ENCODE measurements around the gene MLIP. TPM values are rescaled to one million over a fixed set of nuclear protein-coding genes. Genes with fewer than 3 reads are reported as not detected.

Gene MLIP
- total RNA-seq, 1 experiment from 2014 or later = 0.59 TPM

- H2AFZ ChIP-seq (ENCODE audit: low read depth, low read length, poor library complexity, severe bottlenecking) = no peak overlapping the region
- no peaks in the 10 kb centered on the region for H3K79me2 ChIP-seq (ENCODE audit: insufficient read depth, low read length)
- H3K4me1 ChIP-seq (ENCODE audit: control insufficient read depth in 1 of 2, insufficient read depth in 2 of 2, low read length in 2 of 2) = no peaks in the 10 kb centered on the region; a peak in 1 of 4 replicates
- ATAC-seq (no peak), DNase-seq (ENCODE audit: low read depth, low spot score) (no peak)
- H3K4me2 ChIP-seq (ENCODE audit: low read length) = no peak overlapping the region
- H3K27ac ChIP-seq (ENCODE audit: low read depth, low read length) = no peak overlapping the region
- ChIA-PET RAD21 (ENCODE audit: low non-redundant PET in 1 of 2, low total read pairs in 2 of 2, uncharacterized antibody in 2 of 2, unreplicated experiment in 2 of 2) (no interaction called here), CTCF (no interaction called here), POLR2A (no interaction called here)
- H3K9ac ChIP-seq (ENCODE audit: low read length) = no peak overlapping the region
- no peaks in the 10 kb centered on the region for H3K9me2 ChIP-seq (ENCODE audit: insufficient read depth)
- no peaks in the 10 kb centered on the region for H3K36me3 ChIP-seq (ENCODE audit: control insufficient read depth in 1 of 2, insufficient read depth in 2 of 2, low read length in 2 of 2)
- BruUV-seq (replicated peaks) = no TSS peak
- intact Hi-C loops (cut with micrococcal nuclease) = no loop called here
- H3K27me3 ChIP-seq (ENCODE audit: insufficient read depth, low read length) = no peaks in the 10 kb centered on the region
- TF ChIP-seq CEBPB (IDR thresholded peaks at IDR 0.05; ENCODE audit: low read depth) (peak; percentile 36; the same call in 1 of the 2 replicates), POLR2AphosphoS5 (IDR thresholded peaks at IDR 0.05; ENCODE audit: low read depth, low read length) (no peak)
- H4K20me1 ChIP-seq (ENCODE audit: insufficient read depth) = no peaks in the 10 kb centered on the region
- no peaks in the 10 kb centered on the region for H3K9me3 ChIP-seq (ENCODE audit: control insufficient read depth in 1 of 2, insufficient read depth in 1 of 2, low read depth in 1 of 2, low read length in 2 of 2)
- H3K4me3 ChIP-seq (replicated peaks in 1 of 2; ENCODE audit: low read depth in 1 of 2, low read length in 2 of 2) = no peak overlapping the region
Measured at GRCh38 chr6:54135665-54136369, 24.6 kb downstream of the MLIP start.

DNA sequence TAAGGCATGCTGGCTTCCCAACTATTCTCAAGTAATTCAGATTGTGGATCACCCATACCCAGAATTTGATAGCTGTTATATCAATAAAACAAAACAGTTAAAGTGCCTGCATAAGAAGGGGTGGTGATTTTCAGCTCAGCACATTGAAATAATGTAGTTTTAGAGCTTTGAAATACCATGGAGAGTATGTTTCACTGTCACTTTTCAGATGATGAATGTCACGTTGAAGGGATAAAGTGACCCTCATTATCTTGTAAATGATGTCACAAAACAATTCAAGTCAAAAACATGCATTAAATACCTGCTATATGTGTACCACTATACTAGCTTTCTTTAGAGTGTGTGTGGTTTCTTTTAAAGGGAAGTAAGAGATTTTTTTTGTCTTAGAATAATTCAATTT is 27.6 kb downstream of the MLIP start:
- no peak overlapping the region for H3K27ac ChIP-seq (ENCODE audit: low read depth, low read length)
- no peaks in the 10 kb centered on the region for H3K27me3 ChIP-seq (ENCODE audit: insufficient read depth, low read length)
- BruUV-seq (replicated peaks) = no TSS peak
- TF ChIP-seq EZH2phosphoT487 (IDR thresholded peaks at IDR 0.05; ENCODE audit: borderline replicate concordance) (no peak), CEBPB (IDR thresholded peaks at IDR 0.05; ENCODE audit: low read depth) (no peak), POLR2A (IDR thresholded peaks at IDR 0.05; ENCODE audit: borderline replicate concordance, extremely low read depth, insufficient read depth, insufficient read length) (no peak), ZNF274 (IDR thresholded peaks at IDR 0.05; ENCODE audit: low read depth, low read length) (no peak), CBX3 (IDR thresholded peaks at IDR 0.05; ENCODE audit: low read depth) (no peak), JUND (IDR thresholded peaks at IDR 0.05) (no peak), TCF7L2 (IDR thresholded peaks at IDR 0.05; ENCODE audit: borderline replicate concordance, extremely low read depth, insufficient read depth, insufficient read length) (no peak)
- POLR2A ChIA-PET = no interaction called here
- DNase-seq (ENCODE audit: low read depth, low spot score) = no peak
- no peaks in the 10 kb centered on the region for H4K20me1 ChIP-seq (ENCODE audit: insufficient read depth)
- no peak overlapping the region for H3K9ac ChIP-seq (ENCODE audit: low read length)
- no peaks in the 10 kb centered on the region for H3K36me3 ChIP-seq (ENCODE audit: control insufficient read depth in 1 of 2, insufficient read depth in 2 of 2, low read length in 2 of 2)
- H2AFZ ChIP-seq (ENCODE audit: low read depth, low read length, poor library complexity, severe bottlenecking) = no peak overlapping the region
- H3K4me2 ChIP-seq (ENCODE audit: low read length) = no peak overlapping the region
- H3K9me2 ChIP-seq (ENCODE audit: insufficient read depth) = no peaks in the 10 kb centered on the region
- CTCF ChIA-PET = no interaction called here
- RAD21 ChIA-PET (ENCODE audit: low non-redundant PET in 1 of 2, low total read pairs in 2 of 2, uncharacterized antibody in 2 of 2, unreplicated experiment in 2 of 2) = no interaction called here
- no peak for ATAC-seq
- H3K4me1 ChIP-seq (ENCODE audit: control insufficient read depth in 1 of 2, insufficient read depth in 2 of 2, low read length in 2 of 2) = no peaks in the 10 kb centered on the region; a peak in 1 of 4 replicates
- no peak overlapping the region for H3K4me3 ChIP-seq (replicated peaks in 1 of 2; ENCODE audit: low read depth in 1 of 2, low read length in 2 of 2)
- no peaks in the 10 kb centered on the region for H3K9me3 ChIP-seq (ENCODE audit: control insufficient read depth in 1 of 2, insufficient read depth in 1 of 2, low read depth in 1 of 2, low read length in 2 of 2)
- intact Hi-C loops (cut with micrococcal nuclease) = no loop called here
- H3K79me2 ChIP-seq (ENCODE audit: insufficient read depth, low read length) = no peaks in the 10 kb centered on the region

All from HCT116 (cell line).